ENCODE data around the gene CSF1R.

The CSF1R gene

GRCh38 chr5:150085950-150086715 lies at the start of gene CSF1R:
Gene CSF1R (minus strand): TSS chr5:150086554. CDS start chr5:150086427, 127 bp downstream.
- CTCF ChIA-PET, result no interaction called here
- no peak for DNase-seq
- Mint-ChIP-seq H3K36me3 (no peaks in the 10 kb centered on the region), H3K4me3 (no peak within 1 kb of the TSS), H3K9me3 (no peaks in the 10 kb centered on the region), H3K27me3 (peaks cover 58% of the 10 kb centered on the region), H3K4me1 (no peaks in the 10 kb centered on the region), H3K27ac (no peak within 1 kb of the TSS)

GRCh38 chr5:150135557-150136304 lies 49.4 kb upstream of the CSF1R start:
- Mint-ChIP-seq H3K4me3 (no peak overlapping the region), H3K27me3 (peaks cover 18% of the 10 kb centered on the region), H3K36me3 (no peaks in the 10 kb centered on the region), H3K9me3 (no peaks in the 10 kb centered on the region), H3K27ac (no peak overlapping the region), H3K4me1 (no peaks in the 10 kb centered on the region)
- DNase-seq, result no peak
- CTCF ChIA-PET, result interaction anchor here (0.7 to 0.8 kb wide), 2 partner anchors 24 to 83 kb away, joined by 3 read pairs; no protein-coding TSS in a partner anchor

- CTCF ChIA-PET, result interaction anchor here (1.1 kb wide), 1 partner anchor 84 kb away, joined by 4 read pairs; no protein-coding TSS in a partner anchor
- no peak for DNase-seq
- H3K9me3 Mint-ChIP-seq, result no peaks in the 10 kb centered on the region
- H3K27me3 Mint-ChIP-seq, result peaks cover 18% of the 10 kb centered on the region
- no peak overlapping the region for H3K27ac Mint-ChIP-seq
- H3K4me3 Mint-ChIP-seq, result no peak overlapping the region
- H3K36me3 Mint-ChIP-seq, result no peaks in the 10 kb centered on the region
- H3K4me1 Mint-ChIP-seq, result peaks cover 2% of the 10 kb centered on the region
Measured at GRCh38 chr5:150134198-150134588, 47.8 kb upstream of the CSF1R start.

GRCh38 chr5:150133581-150134197 lies 47.3 kb upstream of the CSF1R start:
- no peak overlapping the region for H3K27ac Mint-ChIP-seq
- no peak for DNase-seq
- H3K27me3 Mint-ChIP-seq, result peaks cover 18% of the 10 kb centered on the region
- H3K9me3 Mint-ChIP-seq, result no peaks in the 10 kb centered on the region
- CTCF ChIA-PET, result interaction anchor here (1.1 kb wide), 1 partner anchor 85 kb away, joined by 4 read pairs; no protein-coding TSS in a partner anchor
- no peak overlapping the region for H3K4me3 Mint-ChIP-seq
- no peaks in the 10 kb centered on the region for H3K36me3 Mint-ChIP-seq
- H3K4me1 Mint-ChIP-seq, result peaks cover 2% of the 10 kb centered on the region

- no peak overlapping the region for H3K4me3 Mint-ChIP-seq
- CTCF ChIA-PET, result no interaction called here
- no peaks in the 10 kb centered on the region for H3K36me3 Mint-ChIP-seq
Measured at GRCh38 chr5:150132740-150133139, 46.4 kb upstream of the CSF1R start.

GRCh38 chr5:150131978-150132694 lies 45.8 kb upstream of the CSF1R start:
- Mint-ChIP-seq H3K36me3 (no peaks in the 10 kb centered on the region), H3K27ac (no peak overlapping the region), H3K4me3 (no peak overlapping the region), H3K9me3 (no peaks in the 10 kb centered on the region), H3K4me1 (peaks cover 2% of the 10 kb centered on the region), H3K27me3 (peaks cover 14% of the 10 kb centered on the region)
- no peak for DNase-seq
- CTCF ChIA-PET, result interaction anchor here (2.3 to 3.2 kb wide), 2 partner anchors 84 to 87 kb away, joined by 11 to 26 read pairs; no protein-coding TSS in a partner anchor

More at GRCh38 chr5:150132740-150133139, 46.4 kb upstream of the CSF1R start:
- Mint-ChIP-seq H3K9me3 (no peaks in the 10 kb centered on the region), H3K4me1 (peaks cover 2% of the 10 kb centered on the region), H3K27ac (no peak overlapping the region), H3K27me3 (peaks cover 14% of the 10 kb centered on the region)
- DNase-seq, result no peak

- DNase-seq, result no peak
- peaks cover 2% of the 10 kb centered on the region for H3K4me1 Mint-ChIP-seq
- no peak overlapping the region for H3K27ac Mint-ChIP-seq
- H3K27me3 Mint-ChIP-seq, result peaks cover 14% of the 10 kb centered on the region
- H3K9me3 Mint-ChIP-seq, result no peaks in the 10 kb centered on the region
- CTCF ChIA-PET, result interaction anchor here (1.1 to 3.2 kb wide), 5 partner anchors 12 to 88 kb away, joined by 3 to 26 read pairs (median 5); no protein-coding TSS in a partner anchor
- H3K36me3 Mint-ChIP-seq, result no peaks in the 10 kb centered on the region
- H3K4me3 Mint-ChIP-seq, result no peak overlapping the region
Measured at GRCh38 chr5:150131461-150131860, 45.1 kb upstream of the CSF1R start.

GRCh38 chr5:150130493-150130922 lies 44.2 kb upstream of the CSF1R start:
- no peak overlapping the region for H3K27ac Mint-ChIP-seq
- no peak overlapping the region for H3K4me3 Mint-ChIP-seq
- no peaks in the 10 kb centered on the region for H3K9me3 Mint-ChIP-seq
- CTCF ChIA-PET, result interaction anchor here (0.8 to 3.2 kb wide), 11 partner anchors 11 to 297 kb away, joined by 3 to 26 read pairs (median 4); no protein-coding TSS in a partner anchor
- H3K36me3 Mint-ChIP-seq, result no peaks in the 10 kb centered on the region
- H3K4me1 Mint-ChIP-seq, result peaks cover 2% of the 10 kb centered on the region
- DNase-seq, result no peak
- H3K27me3 Mint-ChIP-seq, result peaks cover 12% of the 10 kb centered on the region

GRCh38 chr5:150129813-150130492 lies 43.6 kb upstream of the CSF1R start:
- Mint-ChIP-seq H3K4me3 (no peak overlapping the region), H3K4me1 (peaks cover 2% of the 10 kb centered on the region), H3K27ac (no peak overlapping the region), H3K9me3 (no peaks in the 10 kb centered on the region), H3K36me3 (no peaks in the 10 kb centered on the region), H3K27me3 (peaks cover 6% of the 10 kb centered on the region)
- DNase-seq, result peak; percentile 71
- CTCF ChIA-PET, result interaction anchor here (0.8 to 3.2 kb wide), 13 partner anchors 9 to 296 kb away, joined by 3 to 26 read pairs (median 3); no protein-coding TSS in a partner anchor

- DNase-seq, result no peak
- Mint-ChIP-seq H3K4me1 (peaks cover 2% of the 10 kb centered on the region), H3K9me3 (no peaks in the 10 kb centered on the region), H3K4me3 (no peak overlapping the region), H3K27ac (no peak overlapping the region), H3K27me3 (peaks cover 3% of the 10 kb centered on the region), H3K36me3 (no peaks in the 10 kb centered on the region)
- CTCF ChIA-PET, result interaction anchor here (0.8 to 3.2 kb wide), 7 partner anchors 8 to 295 kb away, joined by 3 to 26 read pairs (median 3); no protein-coding TSS in a partner anchor
Measured at GRCh38 chr5:150129454-150129812, 43.1 kb upstream of the CSF1R start.

- no peak overlapping the region for H3K27ac Mint-ChIP-seq
- no peaks in the 10 kb centered on the region for H3K9me3 Mint-ChIP-seq
- CTCF ChIA-PET, result no interaction called here
- H3K27me3 Mint-ChIP-seq, result no peaks in the 10 kb centered on the region
- no peak for DNase-seq
- peaks cover 6% of the 10 kb centered on the region for H3K4me1 Mint-ChIP-seq
- H3K4me3 Mint-ChIP-seq, result no peak overlapping the region
- no peaks in the 10 kb centered on the region for H3K36me3 Mint-ChIP-seq
Measured at GRCh38 chr5:150126921-150127265, 40.5 kb upstream of the CSF1R start.

- Mint-ChIP-seq H3K27ac (no peak overlapping the region), H3K4me3 (no peak overlapping the region), H3K27me3 (no peaks in the 10 kb centered on the region), H3K9me3 (no peaks in the 10 kb centered on the region), H3K4me1 (peaks cover 7% of the 10 kb centered on the region), H3K36me3 (no peaks in the 10 kb centered on the region)
- no peak for DNase-seq
- CTCF ChIA-PET, result no interaction called here
Measured at GRCh38 chr5:150126199-150126920, 40.0 kb upstream of the CSF1R start.

GRCh38 chr5:150125334-150125733 lies 39.0 kb upstream of the CSF1R start:
- H3K9me3 Mint-ChIP-seq, result no peaks in the 10 kb centered on the region
- CTCF ChIA-PET, result interaction anchor here (1.4 kb wide), 1 partner anchor 224 kb away, joined by 4 read pairs; no protein-coding TSS in a partner anchor
- H3K36me3 Mint-ChIP-seq, result no peaks in the 10 kb centered on the region
- H3K27me3 Mint-ChIP-seq, result no peaks in the 10 kb centered on the region
- DNase-seq, result no peak
- H3K4me3 Mint-ChIP-seq, result no peak overlapping the region
- no peak overlapping the region for H3K27ac Mint-ChIP-seq
- peaks cover 7% of the 10 kb centered on the region for H3K4me1 Mint-ChIP-seq

Measured in activated naive CD4-positive, alpha-beta T cell treated with anti-CD3 and anti-CD28 coated beads, Interleukin-2, amount 10 ng/mL, durations not matched to agents 7 days and 5 days (primary cell).